K562 (cell line): ENCODE data around the gene JUN. TPM values are rescaled to one million over a fixed set of nuclear protein-coding genes. Genes with fewer than 3 reads are reported as not detected.

Experiments
- DDX20 ChIP-seq: fragments of 450-650 bp; IDR thresholded peaks from 2 replicates; pipeline ENCODE4 v1.6.1; 2016; ENCODE audit warnings: missing genetic modification characterization, low read depth, mild to moderate bottlenecking, missing compliant biosample characterization, moderate library complexity
- E2F4 ChIP-seq: sonication (generic); formaldehyde crosslinking; IDR thresholded peaks from 2 replicates; pipeline ENCODE4 v1.8.0; 2022; ENCODE audit warnings: mild to moderate bottlenecking, low read depth, missing genetic modification reagents
- EHMT2 ChIP-seq: fragments of 450-650 bp; IDR thresholded peaks from 2 replicates; pipeline ENCODE4 v1.6.1; 2018; ENCODE audit warnings: antibody characterized with exemption
- ELF4 ChIP-seq: fragments of 450-650 bp; formaldehyde crosslinking; IDR thresholded peaks from 2 replicates; pipeline ENCODE4 v1.4.0; 2022; ENCODE audit warnings: missing genetic modification characterization
- HDAC1 ChIP-seq, 2 experiments: fragments of 450-650 bp; IDR thresholded peaks; 2 replicates each; pipeline ENCODE4 v1.6.1; 2016 to 2017; ENCODE audit warnings: inconsistent platforms in 1 of 2, mild to moderate bottlenecking in 1 of 2, moderate library complexity in 1 of 2
- HINFP ChIP-seq: fragments of 450-650 bp; conservative IDR thresholded peaks from 2 replicates; pipeline ENCODE4 v1.6.1; 2016; ENCODE audit warnings: missing genetic modification characterization, low read depth, mild to moderate bottlenecking, control low read depth, missing compliant biosample characterization
- KAT7 ChIP-seq: sonication (generic); formaldehyde crosslinking; IDR thresholded peaks from 2 replicates; pipeline ENCODE4 v1.8.0; 2022; ENCODE audit warnings: missing genetic modification reagents, mild to moderate bottlenecking, borderline replicate concordance
- POLR2AphosphoS2 ChIP-seq: IDR thresholded peaks from 2 replicates; pipeline ENCODE4 v1.6.1; 2012; ENCODE audit warnings: low read length, improper control_type of control experiment
- POLR3A ChIP-seq: IDR thresholded peaks from 2 replicates; pipeline ENCODE4 v1.6.1; 2011; ENCODE audit warnings: borderline replicate concordance, mild to moderate bottlenecking, moderate library complexity; ENCODE audit not compliant: insufficient read length, insufficient read depth; ENCODE audit errors: extremely low read depth
- RB1 ChIP-seq: fragments of 450-650 bp; IDR thresholded peaks from 2 replicates; pipeline ENCODE4 v1.6.1; 2017; ENCODE audit warnings: low read depth, mild to moderate bottlenecking
- RBM25 ChIP-seq: fragments of 200-400 bp; formaldehyde crosslinking; IDR thresholded peaks from 2 replicates; pipeline ENCODE4 v1.6.1; 2018; ENCODE audit warnings: low read length, low read depth, moderate library complexity; ENCODE audit not compliant: severe bottlenecking
- REST ChIP-seq, 2 experiments: fragments of 450-650 bp; formaldehyde crosslinking in 1 of 2; IDR thresholded peaks; 2 replicates each; pipeline versions ENCODE4 v1.4.0 to v1.6.1; 2014 to 2020; ENCODE audit warnings: mild to moderate bottlenecking in 2 of 2, borderline replicate concordance in 1 of 2, low read depth in 1 of 2
- RHOXF2B ChIP-seq: fragments of 250-450 bp; sonication (Bioruptor Pico); conservative IDR thresholded peaks from 2 replicates; pipeline ENCODE4 v1.5.1; 2021
- RUNX1 ChIP-seq: sonication (generic); IDR thresholded peaks from 2 replicates; pipeline ENCODE4 v1.6.1; 2016; ENCODE audit warnings: antibody characterized with exemption, low read depth
- STAT5A ChIP-seq: IDR thresholded peaks from 2 replicates; pipeline ENCODE4 v1.6.1; 2012; ENCODE audit warnings: low read length, inconsistent platforms, borderline replicate concordance
- TAF1 ChIP-seq: IDR thresholded peaks from 2 replicates; pipeline ENCODE4 v1.6.1; 2011; ENCODE audit warnings: mild to moderate bottlenecking, low read length, moderate library complexity; ENCODE audit not compliant: insufficient read depth, control insufficient read depth, severe bottlenecking; ENCODE audit errors: extremely low read depth
- TARDBP ChIP-seq: fragments of 450-650 bp; IDR thresholded peaks from 2 replicates; pipeline ENCODE4 v1.6.1; 2016
- polyA plus RNA-seq, 8 experiments: library from polyadenylated mRNA; depleted of rRNA in 4 of 8; stranded (reverse) in 5 of 8; unstranded in 3 of 8; fragments of >200 nt; fragmentation: Nextera tagmentation in 2 of 8; fragmentation: Illumina TruSeq in 1 of 8; extraction: Ambion mirVana in 2 of 8; extraction: Trizol in 1 of 8; gene quantifications; 2 replicates each; pipeline versions ENCODE4 v1.2.1 to v1.2.3, GENCODE V29; 2011 to 2014; ENCODE audit warnings: inconsistent platforms in 1 of 8, missing spikeins in 1 of 8
- total RNA-seq, 7 experiments: library from RNA; depleted of rRNA in 6 of 7; stranded (reverse); fragments of >200 nt in 6 of 7; fragmentation: Illumina TruSeq in 2 of 7; extraction: Trizol in 2 of 7; gene quantifications; 2 replicates each; pipeline versions ENCODE4 v1.2.1 to v1.2.3, GENCODE V29; 2011 to 2021; ENCODE audit warnings: low replicate concordance in 1 of 7

Gene JUN
- total and polyA plus RNA-seq, 9 of the 15 experiments (the other 6 are each of a cell fraction or from before 2014, with no cell fraction given) = 0.32 to 23.4 (median 4.0) TPM

- TF ChIP-seq HINFP = no peak
- 0 out of 2 replicates have a peak, but pooled peaks have one; percentile 9 for TF ChIP-seq STAT5A
- TF ChIP-seq EHMT2 = no peak
- no peak; the same call in 1 of the 2 replicates for TF ChIP-seq RB1
- TF ChIP-seq TAF1 = peak; percentile 97
- no peak; a peak in 2 of 4 replicates for TF ChIP-seq HDAC1 (IDR thresholded peaks at IDR 0.05)
- TF ChIP-seq RUNX1 = no peak
- no peak for TF ChIP-seq RHOXF2B (CRISPR knock-in tag)
- TF ChIP-seq DDX20 (tag) = no peak
- TF ChIP-seq KAT7 (CRISPR knock-in tag) = no peak; the same call in 1 of the 2 replicates
- peak; percentile 54; the same call in 1 of the 2 replicates for TF ChIP-seq TARDBP
- TF ChIP-seq POLR3A = no peak
- no peak for TF ChIP-seq ELF4 (CRISPR knock-in tag)
- no peak for TF ChIP-seq E2F4 (CRISPR knock-in tag)
- 0 out of 2 replicates have a peak, but pooled peaks have one; percentile 29 for TF ChIP-seq REST (IDR thresholded peaks at IDR 0.05; ENCODE audit: borderline replicate concordance)
- TF ChIP-seq REST (CRISPR knock-in tag; IDR thresholded peaks at IDR 0.05; ENCODE audit: low read depth) = no peak
- TF ChIP-seq POLR2AphosphoS2 = peak; percentile 96; the same call in 1 of the 2 replicates
- peak; percentile 65 for TF ChIP-seq RBM25
Observed at GRCh38 chr1:58783993-58784757, at the start of gene JUN (continued).
